ENCODE results near the gene TRHDE.

TRHDE gene

GRCh38 chr12:72453550-72453949, 181.4 kb downstream of the TRHDE start:
- DNase-seq, result no peak

GRCh38 chr12:72464471-72464870, 192.3 kb downstream of the TRHDE start:
- DNase-seq, result no peak

- DNase-seq, result no peak
These were observed 193.0 kb downstream of the TRHDE start for GRCh38 chr12:72465155-72465554.

GRCh38 chr12:72465940-72466630, 193.9 kb downstream of the TRHDE start:
- DNase-seq, result no peak

GRCh38 chr12:72467985-72468384, 195.8 kb downstream of the TRHDE start:
- DNase-seq, result no peak

GRCh38 chr12:72468505-72468904, 196.3 kb downstream of the TRHDE start:
- DNase-seq, result no peak

- DNase-seq, result no peak
These were observed 199.6 kb downstream of the TRHDE start for GRCh38 chr12:72471806-72472205.

- no peak for DNase-seq
These were observed 200.2 kb downstream of the TRHDE start for GRCh38 chr12:72472350-72472749.

GRCh38 chr12:72476301-72476700, 204.1 kb downstream of the TRHDE start:
- DNase-seq, result no peak

GRCh38 chr12:72485017-72485701, 213.0 kb downstream of the TRHDE start:
- no peak for DNase-seq

- no peak for DNase-seq
These were observed 219.3 kb downstream of the TRHDE start for GRCh38 chr12:72491426-72491825.

- no peak for DNase-seq
These were observed 221.2 kb downstream of the TRHDE start for GRCh38 chr12:72493407-72493806.

- DNase-seq, result no peak
These were observed 226.2 kb downstream of the TRHDE start for GRCh38 chr12:72498354-72498753.

GRCh38 chr12:72499244-72499643, 227.1 kb downstream of the TRHDE start:
- no peak for DNase-seq

- DNase-seq, result no peak
These were observed 230.4 kb downstream of the TRHDE start for GRCh38 chr12:72502546-72502945.

GRCh38 chr12:72505227-72505626, 233.1 kb downstream of the TRHDE start:
- DNase-seq, result no peak

- no peak for DNase-seq
These were observed 237.7 kb downstream of the TRHDE start for GRCh38 chr12:72509891-72510290.

- DNase-seq, result no peak
These were observed 238.6 kb downstream of the TRHDE start for GRCh38 chr12:72510772-72511171.

- DNase-seq, result no peak
These were observed 239.3 kb downstream of the TRHDE start for GRCh38 chr12:72511498-72511897.

GRCh38 chr12:72511906-72512305, 239.7 kb downstream of the TRHDE start:
- no peak for DNase-seq

- DNase-seq, result peak; percentile 24
These were observed 248.0 kb downstream of the TRHDE start for GRCh38 chr12:72520044-72520678.

- DNase-seq, result no peak
These were observed 249.2 kb downstream of the TRHDE start for GRCh38 chr12:72521326-72521725.

- DNase-seq, result no peak
These were observed 250.2 kb downstream of the TRHDE start for GRCh38 chr12:72522411-72522810.

GRCh38 chr12:72523754-72524153, 251.6 kb downstream of the TRHDE start:
- DNase-seq, result no peak
